ENCODE data around the gene KCNQ2. TPM values are rescaled to one million over a fixed set of nuclear protein-coding genes. Genes with fewer than 3 reads are reported as not detected.

The KCNQ2 gene
- total RNA-seq, 1 donor from 2014 or later = 157 TPM

GRCh38 chr20:63364801-63365585 lies 107.5 kb downstream of the KCNQ2 start:
- Mint-ChIP-seq H3K4me1 (peaks cover 36% of the 10 kb centered on the region), H3K36me3 (ENCODE audit: low read depth) (no peaks in the 10 kb centered on the region), H3K27me3 (ENCODE audit: low read depth) (peaks cover 18% of the 10 kb centered on the region)

GRCh38 chr20:63363981-63364561 lies 108.4 kb downstream of the KCNQ2 start:
- no peak for DNase-seq (ENCODE audit: low read depth, low spot score)
- H3K27ac Mint-ChIP-seq (ENCODE audit: unreplicated experiment) = no peak overlapping the region
- H3K4me3 Mint-ChIP-seq = peak overlapping the region; percentile 27
- TF ChIP-seq, protein P1, sequence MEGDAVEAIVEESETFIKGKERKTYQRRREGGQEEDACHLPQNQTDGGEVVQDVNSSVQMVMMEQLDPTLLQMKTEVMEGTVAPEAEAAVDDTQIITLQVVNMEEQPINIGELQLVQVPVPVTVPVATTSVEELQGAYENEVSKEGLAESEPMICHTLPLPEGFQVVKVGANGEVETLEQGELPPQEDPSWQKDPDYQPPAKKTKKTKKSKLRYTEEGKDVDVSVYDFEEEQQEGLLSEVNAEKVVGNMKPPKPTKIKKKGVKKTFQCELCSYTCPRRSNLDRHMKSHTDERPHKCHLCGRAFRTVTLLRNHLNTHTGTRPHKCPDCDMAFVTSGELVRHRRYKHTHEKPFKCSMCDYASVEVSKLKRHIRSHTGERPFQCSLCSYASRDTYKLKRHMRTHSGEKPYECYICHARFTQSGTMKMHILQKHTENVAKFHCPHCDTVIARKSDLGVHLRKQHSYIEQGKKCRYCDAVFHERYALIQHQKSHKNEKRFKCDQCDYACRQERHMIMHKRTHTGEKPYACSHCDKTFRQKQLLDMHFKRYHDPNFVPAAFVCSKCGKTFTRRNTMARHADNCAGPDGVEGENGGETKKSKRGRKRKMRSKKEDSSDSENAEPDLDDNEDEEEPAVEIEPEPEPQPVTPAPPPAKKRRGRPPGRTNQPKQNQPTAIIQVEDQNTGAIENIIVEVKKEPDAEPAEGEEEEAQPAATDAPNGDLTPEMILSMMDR (conservative IDR thresholded peaks at IDR 0.05) = no peak
- no peaks in the 10 kb centered on the region for H3K36me3 Mint-ChIP-seq (ENCODE audit: low read depth)
- no peaks in the 10 kb centered on the region for H3K9me3 Mint-ChIP-seq
- peaks cover 34% of the 10 kb centered on the region for H3K4me1 Mint-ChIP-seq
- peaks cover 26% of the 10 kb centered on the region for H3K27me3 Mint-ChIP-seq (ENCODE audit: low read depth)

More at GRCh38 chr20:63364801-63365585, 107.5 kb downstream of the KCNQ2 start:
- no peak for DNase-seq (ENCODE audit: low read depth, low spot score)
- TF ChIP-seq, protein P1 (conservative IDR thresholded peaks at IDR 0.05) = no peak
- Mint-ChIP-seq H3K9me3 (no peaks in the 10 kb centered on the region), H3K4me3 (no peak overlapping the region), H3K27ac (ENCODE audit: unreplicated experiment) (no peak overlapping the region)

- no peak for DNase-seq (ENCODE audit: low read depth, low spot score)
- TF ChIP-seq, protein P1 (conservative IDR thresholded peaks at IDR 0.05) = no peak
- H3K36me3 Mint-ChIP-seq (ENCODE audit: low read depth) = no peaks in the 10 kb centered on the region
- H3K4me3 Mint-ChIP-seq = peak overlapping the region; percentile 74
- H3K27me3 Mint-ChIP-seq (ENCODE audit: low read depth) = peaks cover 26% of the 10 kb centered on the region
- no peaks in the 10 kb centered on the region for H3K9me3 Mint-ChIP-seq
- H3K4me1 Mint-ChIP-seq = peaks cover 32% of the 10 kb centered on the region
- no peak overlapping the region for H3K27ac Mint-ChIP-seq (ENCODE audit: unreplicated experiment)
These were observed 109.2 kb downstream of the KCNQ2 start for GRCh38 chr20:63363013-63363957.

GRCh38 chr20:63362436-63363009 lies 109.9 kb downstream of the KCNQ2 start:
- no peak for DNase-seq (ENCODE audit: low read depth, low spot score)
- Mint-ChIP-seq H3K9me3 (no peaks in the 10 kb centered on the region), H3K27ac (ENCODE audit: unreplicated experiment) (no peak overlapping the region), H3K27me3 (ENCODE audit: low read depth) (peaks cover 26% of the 10 kb centered on the region), H3K36me3 (ENCODE audit: low read depth) (no peaks in the 10 kb centered on the region), H3K4me3 (peak overlapping the region; percentile 74), H3K4me1 (peaks cover 26% of the 10 kb centered on the region)
- TF ChIP-seq, protein P1 (conservative IDR thresholded peaks at IDR 0.05) = no peak
